Measurements from ENCODE around the gene TREML1. TPM values are rescaled to one million over a fixed set of nuclear protein-coding genes. Genes with fewer than 3 reads are reported as not detected.

Gene TREML1
- total RNA-seq, result 1 to 10 TPM in 1 of 4 donors, not detected in 3; 3.3 TPM
- under 1 TPM in 1 of 3 donors, not detected in 2; 0.48 TPM for polyA plus RNA-seq

GRCh38 chr6:41153992-41154625 is at the start of gene TREML1:
TSS of gene TREML1 (minus strand) at chr6:41154347. CDS start at chr6:41154288, 59 bp downstream.
- Histone ChIP-seq H3K36me3 (no peaks in the 10 kb centered on the region), H3K4me1 (peaks cover 0 to 4% (median 0%) of the 10 kb centered on the region in 4 donors), H3K27me3 (no peaks in the 10 kb centered on the region), H3K9me3 (no peaks in the 10 kb centered on the region), H3K27ac (no peak within 1 kb of the TSS), H3K4me3 (no peak within 1 kb of the TSS)
- intact Hi-C loops (cut with DNase I), result no loop called here
- 62 to 64% methylated on average over 5 of the region's 5 CpGs for WGBS, 2 donors
- TF ChIP-seq POLR2A (IDR thresholded peaks at IDR 0.05) (no peak), EP300 (IDR thresholded peaks at IDR 0.05) (no peak), CTCF (IDR thresholded peaks at IDR 0.05) (no peak), POLR2AphosphoS5 (IDR thresholded peaks at IDR 0.05) (no peak)
- no peak for DNase-seq

- Histone ChIP-seq H3K9me3 (no peaks in the 10 kb centered on the region), H3K27ac (no peak overlapping the region), H3K4me1 (no peaks in the 10 kb centered on the region), H3K27me3 (no peaks in the 10 kb centered on the region), H3K36me3 (no peaks in the 10 kb centered on the region), H3K4me3 (no peak overlapping the region)
- intact Hi-C loops (cut with DNase I), result no loop called here
- DNase-seq, result no peak
- TF ChIP-seq POLR2A (IDR thresholded peaks at IDR 0.05), result no peak
- TF ChIP-seq EP300 (IDR thresholded peaks at IDR 0.05), result no peak
- no peak for TF ChIP-seq CTCF (IDR thresholded peaks at IDR 0.05)
- no peak for TF ChIP-seq POLR2AphosphoS5 (IDR thresholded peaks at IDR 0.05)
- 41 to 68% methylated on average over 8 of the region's 8 CpGs for WGBS, 2 donors
Observed at GRCh38 chr6:41201764-41202173, 47.6 kb upstream of the TREML1 start.

GRCh38 chr6:41200901-41201763 is 47.0 kb upstream of the TREML1 start, which contains the start of gene TREML2:
TSS of gene TREML2 (minus strand) at chr6:41201149. CDS start at chr6:41201008, 141 bp downstream.
- DNase-seq, result no peak
- H3K4me3 ChIP-seq, result no peak within 1 kb of the TSS
- H3K36me3 ChIP-seq, result no peaks in the 10 kb centered on the region
- 34 to 40% methylated on average over 12 of the region's 12 CpGs for WGBS, 2 donors
- no peaks in the 10 kb centered on the region for H3K4me1 ChIP-seq
- TF ChIP-seq POLR2A (IDR thresholded peaks at IDR 0.05) (no peak), EP300 (IDR thresholded peaks at IDR 0.05) (no peak), CTCF (IDR thresholded peaks at IDR 0.05) (no peak), POLR2AphosphoS5 (IDR thresholded peaks at IDR 0.05) (no peak)
- intact Hi-C loops (cut with DNase I), result no loop called here
- H3K27ac ChIP-seq, result peak within 1 kb of the TSS in 1 of 4 donors; percentile 18
- H3K27me3 ChIP-seq, result no peaks in the 10 kb centered on the region
- no peaks in the 10 kb centered on the region for H3K9me3 ChIP-seq

GRCh38 chr6:41200296-41200900 is 46.3 kb upstream of the TREML1 start:
- H3K4me1 ChIP-seq, result no peaks in the 10 kb centered on the region
- DNase-seq, result no peak
- H3K27me3 ChIP-seq, result no peaks in the 10 kb centered on the region
- intact Hi-C loops (cut with DNase I), result no loop called here
- 49 to 84% methylated on average over 2 of the region's 2 CpGs for whole genome bisulfite sequencing, 2 donors
- no peak for TF ChIP-seq CTCF (IDR thresholded peaks at IDR 0.05)
- TF ChIP-seq EP300 (IDR thresholded peaks at IDR 0.05), result no peak
- TF ChIP-seq POLR2A (IDR thresholded peaks at IDR 0.05), result no peak
- TF ChIP-seq POLR2AphosphoS5 (IDR thresholded peaks at IDR 0.05), result no peak
- no peak overlapping the region for H3K4me3 ChIP-seq
- no peaks in the 10 kb centered on the region for H3K36me3 ChIP-seq
- no peaks in the 10 kb centered on the region for H3K9me3 ChIP-seq
- H3K27ac ChIP-seq, result peak overlapping the region in 1 of 4 donors; percentile 18

Data from sigmoid colon (tissue), 7 donors.